GM21390 (cell line): ENCODE data around the gene TMEM51.

Source experiments
- ATAC-seq: cut with Tn5 transposase; IDR thresholded peaks from one replicate; pipeline ENCODE4 v1.9.1; 2021; ENCODE audit not compliant: unreplicated experiment

TMEM51 gene, protein sequence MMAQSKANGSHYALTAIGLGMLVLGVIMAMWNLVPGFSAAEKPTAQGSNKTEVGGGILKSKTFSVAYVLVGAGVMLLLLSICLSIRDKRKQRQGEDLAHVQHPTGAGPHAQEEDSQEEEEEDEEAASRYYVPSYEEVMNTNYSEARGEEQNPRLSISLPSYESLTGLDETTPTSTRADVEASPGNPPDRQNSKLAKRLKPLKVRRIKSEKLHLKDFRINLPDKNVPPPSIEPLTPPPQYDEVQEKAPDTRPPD

DNA sequence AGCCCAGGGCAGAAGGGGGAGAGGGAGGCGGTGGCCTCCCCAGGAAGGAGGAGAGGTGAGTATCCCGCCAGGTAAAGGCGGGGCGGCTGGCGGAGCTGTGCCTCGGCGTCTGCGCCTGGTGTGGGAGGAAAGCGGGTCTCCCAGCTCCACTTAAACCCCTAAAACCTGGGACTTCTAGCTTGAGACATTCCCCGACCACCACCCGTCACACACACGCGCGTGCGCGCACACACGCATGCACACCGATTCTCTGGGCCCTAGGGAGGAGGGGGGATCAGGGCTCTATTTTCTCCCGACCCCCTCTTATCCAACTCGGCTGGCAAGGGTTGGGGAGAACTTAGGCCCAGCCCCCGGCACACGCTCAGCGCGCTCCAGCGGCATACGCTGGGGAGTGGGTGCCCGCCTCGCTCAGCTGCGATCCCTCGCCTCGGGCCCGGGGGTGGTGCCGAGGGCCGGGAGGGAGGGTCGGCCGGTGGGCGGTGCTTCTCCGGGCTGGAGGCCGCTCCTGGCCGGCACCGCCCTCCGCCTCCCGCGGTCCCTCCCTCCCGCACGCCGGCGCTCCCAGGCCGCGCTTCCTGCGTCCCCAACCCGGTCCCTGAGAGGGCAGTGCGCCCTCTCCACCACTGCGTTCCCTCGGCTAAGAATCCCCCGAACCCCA lies at the start of gene TMEM51:
TSS of gene TMEM51 (plus strand) at position 564 of the 658 bp plus-strand sequence. CDS start 61,341 bp downstream, outside the sequence.
- ATAC-seq: no peak

DNA sequence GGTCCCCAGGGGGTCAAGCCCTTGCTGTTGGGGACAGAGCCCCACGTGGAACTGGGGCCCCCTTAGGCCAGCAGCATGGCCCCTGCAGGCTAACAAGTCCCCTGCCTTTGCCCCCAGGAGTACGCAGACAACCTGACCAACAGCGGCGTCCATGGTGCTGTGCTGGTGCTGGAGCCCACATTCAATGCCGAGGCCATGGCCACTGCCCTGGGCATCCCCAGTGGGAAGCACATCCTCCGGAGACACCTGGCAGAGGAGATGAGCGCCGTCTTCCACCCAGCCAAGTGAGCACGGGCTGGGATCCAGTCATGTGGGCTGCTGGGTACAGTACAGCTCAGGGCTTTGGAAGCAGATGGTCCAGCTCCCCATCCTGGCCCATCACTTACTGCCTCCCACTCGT lies 49.6 kb upstream of the TMEM51 start:
- ATAC-seq: no peak

DNA sequence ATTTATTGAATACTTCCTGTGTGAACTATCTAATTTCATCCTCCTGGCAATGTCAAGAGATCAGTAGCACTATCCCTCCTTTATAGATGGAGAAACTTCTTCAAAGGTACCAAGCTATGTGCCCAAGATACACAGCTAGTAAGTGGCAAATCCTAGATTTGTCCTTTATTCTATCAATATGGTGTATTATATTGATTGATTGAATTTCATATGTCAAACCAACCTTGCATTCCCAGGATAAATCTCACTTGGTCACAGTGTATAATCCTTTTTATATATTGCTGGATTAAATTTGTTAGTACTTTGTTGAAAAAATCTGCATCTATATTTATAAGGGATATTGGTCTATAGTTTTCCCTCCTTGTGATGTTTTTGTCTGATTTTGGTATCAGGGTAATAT lies 48.8 kb upstream of the TMEM51 start:
- no peak for ATAC-seq

DNA sequence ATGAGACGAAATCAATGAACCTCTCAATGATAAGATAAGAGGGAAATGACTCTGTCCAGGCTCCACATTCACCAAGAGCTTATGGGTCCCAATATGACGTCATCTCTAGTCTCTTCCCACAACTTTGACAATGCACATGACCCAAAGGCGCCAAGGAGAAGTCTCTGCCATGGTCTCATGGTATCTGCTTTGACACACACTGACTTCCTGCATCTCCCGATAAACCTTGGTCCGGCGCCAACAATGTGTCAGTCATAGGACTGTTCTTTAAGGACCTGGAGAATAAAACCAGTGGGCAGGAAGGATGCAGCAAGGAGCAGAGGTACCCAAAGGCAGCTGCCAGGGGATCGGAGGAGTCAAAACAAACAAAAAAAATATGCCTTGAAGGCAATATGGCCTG lies 46.9 kb upstream of the TMEM51 start:
- ATAC-seq: no peak

DNA sequence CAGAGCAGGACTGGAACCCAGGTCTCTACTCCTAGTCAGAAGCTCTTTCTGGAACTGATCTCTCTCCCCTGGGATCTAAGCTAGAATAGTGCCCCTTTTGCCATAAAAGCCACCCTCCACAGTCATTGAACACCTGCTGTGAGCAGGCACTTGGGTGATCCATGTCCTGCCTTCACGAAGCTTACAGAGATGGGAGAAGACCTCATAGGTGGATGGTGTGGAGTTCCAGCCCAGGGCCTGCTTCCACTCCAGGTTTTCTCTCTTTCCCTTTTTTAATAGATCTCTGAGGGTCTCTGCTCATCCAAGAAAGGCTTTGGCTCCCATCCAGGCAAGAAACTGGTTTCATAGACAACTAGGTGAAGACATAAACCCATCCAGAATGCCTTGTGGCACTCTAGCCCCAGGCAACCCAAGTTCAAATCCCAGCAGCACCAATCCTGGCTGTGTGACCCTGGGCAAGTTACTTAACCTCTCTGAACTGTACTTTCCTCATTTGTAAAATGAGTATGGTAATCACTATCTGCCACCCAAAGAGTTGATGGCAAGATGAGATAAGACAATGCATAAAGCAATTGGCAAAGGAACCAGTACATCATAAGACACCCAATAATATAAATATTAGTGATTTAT lies 46.4 kb upstream of the TMEM51 start:
- ATAC-seq: no peak

DNA sequence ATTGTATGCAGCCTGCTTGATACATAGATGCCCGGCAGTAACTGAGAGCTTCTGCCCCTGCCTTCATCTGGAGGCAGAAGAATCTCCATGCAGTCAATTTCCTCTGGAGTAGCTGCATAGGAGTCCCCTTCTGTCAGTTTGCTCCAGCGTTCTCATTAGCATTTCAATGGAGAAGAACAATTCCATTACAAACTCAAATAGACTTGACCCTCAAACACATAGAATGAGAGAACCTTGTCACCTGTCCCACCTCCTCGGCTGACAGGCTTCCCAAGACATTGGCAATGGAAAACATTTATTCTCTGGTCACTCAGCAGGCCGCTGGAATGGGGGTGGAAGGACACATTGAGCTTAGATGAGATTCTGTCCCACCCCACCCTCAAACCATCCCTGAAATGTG lies 45.6 kb upstream of the TMEM51 start:
- no peak for ATAC-seq

DNA sequence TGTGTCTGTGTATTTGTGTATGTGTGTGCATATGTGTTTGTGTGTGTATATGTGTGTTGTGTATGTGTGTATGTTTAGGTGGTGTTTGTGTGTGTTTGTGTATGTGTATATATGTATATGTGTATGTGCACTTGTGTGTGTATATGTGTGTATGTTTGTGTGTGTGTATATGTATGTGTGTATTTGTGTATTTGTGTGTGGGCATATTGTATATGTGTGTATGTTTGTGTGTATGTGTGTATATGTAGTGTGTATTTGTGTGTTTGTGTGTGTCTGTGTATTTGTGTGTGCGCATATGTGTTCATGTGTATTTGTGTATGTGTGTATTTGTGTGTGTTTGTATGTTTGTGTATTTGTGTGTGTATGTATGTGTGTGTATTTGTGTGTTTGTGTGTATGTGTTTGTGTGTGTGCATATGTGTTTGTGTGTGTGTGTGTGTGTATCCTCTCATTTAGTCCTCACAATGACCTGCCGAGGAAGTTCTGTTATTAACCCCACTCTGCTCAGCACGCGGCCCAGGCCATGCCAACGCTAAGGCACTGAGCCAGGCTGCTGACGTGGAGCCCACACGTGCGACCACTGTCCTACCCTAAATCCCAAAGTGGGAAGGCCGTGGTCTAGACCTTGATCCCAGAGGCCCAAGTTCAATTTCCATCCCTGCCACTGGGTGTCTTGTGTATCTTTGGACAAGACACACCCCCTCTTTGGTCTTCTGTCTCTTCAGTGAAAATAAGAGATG lies 43.2 kb upstream of the TMEM51 start:
- no peak for ATAC-seq

DNA sequence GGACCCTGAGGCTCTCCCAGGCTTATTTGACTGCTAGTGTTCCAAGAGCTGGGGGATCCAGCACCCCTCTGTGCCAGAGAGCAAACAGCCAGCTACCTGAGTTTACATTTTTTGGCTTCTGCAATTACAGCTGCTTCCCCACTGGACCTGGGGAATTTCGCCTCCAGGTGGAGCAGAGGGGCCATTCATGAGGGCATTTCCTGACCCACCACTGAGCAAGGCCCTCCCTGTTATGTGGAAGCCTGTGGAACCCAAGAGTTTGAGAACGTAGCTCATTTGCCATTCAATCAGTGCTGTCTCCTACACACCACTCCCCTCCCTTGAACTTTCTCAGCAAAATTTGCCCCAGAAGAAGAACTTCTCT lies 42.7 kb upstream of the TMEM51 start:
- no peak for ATAC-seq

DNA sequence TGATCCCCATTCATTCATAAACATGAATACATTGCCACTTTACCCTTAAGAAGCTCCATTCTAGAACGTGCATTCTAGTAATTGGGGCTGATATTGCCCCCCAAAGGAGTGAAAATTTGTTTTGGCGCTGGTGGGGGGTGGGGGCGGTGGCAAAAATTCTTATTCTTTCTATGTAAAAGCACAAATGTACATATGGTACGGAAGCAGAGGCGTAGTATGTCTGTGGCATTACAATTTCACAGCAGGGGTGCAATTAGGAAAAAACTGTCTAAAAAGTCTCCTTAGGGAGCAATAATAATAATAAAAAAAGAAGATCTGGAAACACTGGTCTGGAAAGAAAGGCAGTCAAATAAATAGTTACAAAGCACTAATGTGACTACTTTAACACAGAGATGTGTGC lies 40.4 kb upstream of the TMEM51 start:
- no peak for ATAC-seq

DNA sequence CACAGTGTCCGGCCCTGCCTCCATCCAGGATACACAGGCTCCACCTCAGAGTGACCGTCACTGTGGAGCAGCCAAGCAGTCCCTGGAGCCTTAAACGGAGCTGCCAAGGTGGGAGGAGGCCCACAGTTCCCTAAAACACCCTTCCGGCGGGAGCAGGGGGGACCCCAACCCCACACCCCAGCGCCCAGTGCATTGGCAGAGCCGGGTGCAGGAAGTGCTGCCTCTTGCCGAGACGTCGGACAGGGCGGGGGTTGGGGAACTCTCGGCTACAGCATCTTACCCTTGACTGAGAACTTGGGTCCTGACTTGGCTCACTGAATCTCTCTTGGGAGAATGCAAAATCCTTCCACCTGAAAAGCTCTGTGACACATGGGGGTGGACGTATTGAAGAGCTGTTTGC lies 38.7 kb upstream of the TMEM51 start:
- ATAC-seq: no peak

DNA sequence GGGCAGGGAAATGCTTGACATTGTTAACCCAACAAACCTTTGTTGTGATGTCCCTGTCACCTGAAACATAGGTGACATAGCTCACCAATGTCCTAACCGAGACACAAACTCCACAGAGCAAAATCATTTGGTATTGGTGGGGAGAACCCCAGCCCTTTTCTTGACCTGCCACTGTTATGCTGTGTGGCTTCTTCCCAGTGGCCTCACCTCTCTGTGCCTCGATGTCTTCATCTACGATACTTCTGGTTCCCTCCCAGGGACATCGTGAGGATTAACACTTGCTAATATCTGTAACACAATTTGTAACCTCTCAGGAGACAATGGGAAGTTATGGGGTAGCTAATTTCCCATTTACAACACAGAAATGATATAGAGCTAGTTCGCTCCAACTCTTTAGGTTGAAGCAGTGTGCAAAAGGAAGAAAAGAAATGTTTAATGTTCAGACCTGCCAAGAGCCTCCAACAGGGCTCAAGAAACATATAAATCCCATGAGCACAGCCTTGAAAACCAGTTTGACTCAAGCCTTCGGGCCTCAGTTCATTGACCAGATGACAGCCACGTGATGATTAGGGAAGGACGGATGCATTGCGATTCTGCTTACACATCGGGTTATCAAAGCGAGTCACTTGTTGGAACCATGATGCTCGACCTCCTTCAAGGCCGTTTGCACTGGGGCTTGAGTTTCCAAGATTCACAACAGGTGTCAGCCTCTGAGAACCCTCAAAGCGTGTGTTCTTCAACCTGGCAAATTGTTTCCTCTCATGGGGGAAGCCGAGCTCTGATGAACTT lies 37.8 kb upstream of the TMEM51 start:
- ATAC-seq: no peak

DNA sequence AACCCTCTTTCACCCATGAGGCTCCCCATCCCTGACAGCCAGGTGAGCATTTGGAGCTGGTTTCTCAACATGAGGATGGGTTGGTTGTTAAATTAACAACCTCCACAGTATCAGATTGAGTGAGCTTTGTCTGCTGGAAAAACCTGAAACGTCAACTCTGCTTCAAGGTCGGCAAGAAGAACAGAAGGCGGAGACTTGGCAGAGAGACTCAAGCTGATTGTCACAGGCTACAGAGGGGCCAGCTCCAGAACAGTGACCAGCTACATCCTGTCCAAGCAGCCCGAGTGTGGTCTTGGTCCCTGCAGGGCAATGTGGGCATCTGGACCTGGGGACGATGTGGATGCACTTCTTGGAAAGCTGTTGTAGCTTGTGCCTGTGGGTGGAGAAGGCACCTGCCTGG lies 36.6 kb upstream of the TMEM51 start:
- ATAC-seq: no peak

DNA sequence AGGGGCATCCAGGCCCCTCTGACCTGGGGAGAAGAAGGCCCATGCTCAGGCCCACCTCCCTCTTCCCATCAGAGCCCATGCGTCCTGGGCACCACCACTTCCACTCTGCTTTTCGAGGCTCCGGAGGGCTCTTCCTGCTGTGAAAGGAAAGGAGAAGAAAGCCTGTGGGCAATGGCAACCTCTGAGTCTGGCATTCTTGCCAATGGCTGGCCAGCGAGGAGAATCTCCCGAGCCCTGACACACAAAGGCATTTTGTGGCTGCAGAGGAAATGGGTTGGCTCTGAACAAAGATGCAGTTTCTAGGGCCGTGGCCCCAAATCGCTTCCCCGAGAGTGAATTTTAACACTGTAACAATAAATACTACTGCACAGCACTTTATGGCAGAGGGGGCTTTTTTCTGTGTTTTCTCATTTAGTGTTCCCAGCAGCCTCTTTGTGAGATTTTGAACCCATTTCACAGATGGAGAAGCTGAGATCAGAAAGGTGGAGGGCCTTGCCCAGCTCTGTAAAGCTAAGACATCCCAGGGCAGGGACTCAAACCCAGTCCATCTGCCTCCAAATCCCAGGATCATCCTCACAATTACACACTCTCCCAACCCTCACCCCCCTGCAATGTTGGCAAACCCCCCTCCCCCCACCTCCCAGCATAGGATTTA lies 35.7 kb upstream of the TMEM51 start:
- no peak for ATAC-seq

DNA sequence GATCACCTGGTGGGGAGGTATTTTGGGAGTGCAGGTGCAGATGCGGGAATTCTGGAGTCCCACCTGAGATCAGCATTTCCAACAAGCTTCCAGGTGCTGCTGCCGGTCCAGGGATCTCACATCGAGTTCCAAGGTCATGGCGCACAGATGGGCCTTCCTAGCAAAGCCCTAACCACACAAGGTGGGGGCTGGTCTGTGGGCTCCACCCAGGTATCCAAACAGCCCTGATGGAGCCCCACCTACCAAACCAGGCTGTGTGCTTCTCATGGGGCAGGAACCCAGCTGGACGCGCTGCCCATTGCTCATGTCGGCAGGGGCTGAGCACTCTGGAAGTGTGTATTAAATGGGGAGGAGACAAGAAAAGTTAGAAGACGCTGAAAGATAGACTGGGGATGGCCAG lies 35.0 kb upstream of the TMEM51 start:
- no peak for ATAC-seq

DNA sequence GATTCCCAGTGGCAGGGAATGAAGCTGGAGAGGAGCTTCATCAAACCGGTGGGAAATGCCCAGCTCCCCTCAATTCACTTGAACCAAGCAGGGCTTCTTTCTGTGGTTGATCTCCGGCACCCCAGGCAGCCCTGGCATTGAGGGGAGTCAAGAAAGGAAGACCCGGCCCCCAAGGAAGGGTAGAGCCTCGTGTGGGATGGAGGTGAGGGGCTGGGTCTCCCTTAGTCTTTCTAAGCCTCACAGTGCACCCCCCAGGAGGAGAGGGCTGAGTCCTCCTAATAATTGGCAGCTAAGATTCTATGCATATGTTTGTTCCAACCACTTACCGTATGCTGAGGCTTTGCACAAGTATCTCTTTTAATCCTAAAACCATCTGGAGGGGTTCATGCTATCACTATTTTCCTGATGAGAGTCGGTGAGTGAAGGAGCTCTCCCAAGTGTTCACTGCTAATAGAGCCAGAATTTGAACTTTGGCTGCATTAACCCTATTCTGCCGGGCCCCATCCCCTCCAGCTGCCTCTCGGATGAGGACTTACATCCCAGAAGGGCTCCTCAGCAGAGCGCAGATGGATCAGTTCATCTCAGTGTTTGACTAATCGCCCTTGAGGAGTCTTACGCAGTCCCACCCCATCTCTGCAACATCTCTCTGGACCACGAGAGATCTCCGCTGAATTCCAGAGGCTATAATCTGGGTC lies 33.1 kb upstream of the TMEM51 start:
- no peak for ATAC-seq

DNA sequence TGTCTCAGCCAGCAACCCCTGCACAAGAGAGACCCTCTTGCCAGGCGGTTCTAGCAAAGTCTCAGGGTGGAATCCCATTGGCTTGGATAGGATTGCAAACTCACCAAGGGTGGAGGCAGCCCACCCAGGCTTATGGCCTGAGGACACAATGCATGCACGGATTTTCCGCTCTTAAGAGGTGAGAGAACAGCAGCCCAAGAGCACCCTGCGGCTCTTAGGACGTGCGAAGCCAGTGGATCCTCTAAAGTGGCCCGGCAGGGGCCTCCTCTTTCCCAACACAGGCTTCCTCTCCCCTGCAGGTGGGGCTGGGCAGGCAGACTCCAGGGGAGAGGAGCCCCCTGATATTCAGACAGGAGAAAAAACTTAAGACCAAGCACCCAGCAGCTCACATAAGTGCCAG lies 31.2 kb upstream of the TMEM51 start:
- ATAC-seq: no peak

DNA sequence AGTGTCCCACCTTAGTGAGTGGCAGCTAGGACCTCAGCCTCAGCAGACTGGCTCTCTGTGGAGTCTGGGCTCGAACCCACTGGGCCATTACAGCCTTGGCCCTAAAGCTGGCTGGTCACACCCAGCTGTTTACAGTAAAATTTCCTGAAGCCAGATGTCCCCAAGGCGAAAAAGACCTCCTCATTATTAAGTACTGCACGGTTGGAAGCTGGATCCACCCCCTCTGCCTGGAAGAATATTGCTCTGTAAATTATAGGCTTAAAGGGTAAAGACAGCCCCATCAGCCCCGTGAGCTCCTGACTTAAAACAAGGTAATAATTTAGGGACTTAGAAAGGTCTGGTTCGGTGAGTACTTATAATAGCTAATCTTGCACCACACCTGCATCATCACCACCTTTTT lies 30.3 kb upstream of the TMEM51 start:
- no peak for ATAC-seq

DNA sequence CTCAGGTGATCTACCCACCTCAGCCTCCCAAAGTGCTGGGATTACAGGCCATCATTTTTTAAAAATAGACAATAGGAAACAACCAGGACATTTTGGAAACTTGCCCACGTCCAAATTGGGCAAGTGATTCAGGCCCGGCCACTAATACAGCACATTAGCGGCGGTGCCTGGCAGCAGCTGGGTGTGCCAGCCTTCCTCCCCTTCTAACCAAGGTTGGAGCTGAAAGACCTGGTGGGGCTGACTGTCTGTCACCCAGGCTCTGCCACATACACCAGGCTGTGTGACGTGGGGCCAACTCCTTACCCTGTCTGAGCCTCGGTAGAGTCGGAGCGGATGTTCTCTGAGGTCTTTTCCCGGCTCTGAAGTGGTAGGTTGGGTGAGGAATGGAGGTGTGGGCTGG lies 29.6 kb upstream of the TMEM51 start:
- ATAC-seq: no peak

DNA sequence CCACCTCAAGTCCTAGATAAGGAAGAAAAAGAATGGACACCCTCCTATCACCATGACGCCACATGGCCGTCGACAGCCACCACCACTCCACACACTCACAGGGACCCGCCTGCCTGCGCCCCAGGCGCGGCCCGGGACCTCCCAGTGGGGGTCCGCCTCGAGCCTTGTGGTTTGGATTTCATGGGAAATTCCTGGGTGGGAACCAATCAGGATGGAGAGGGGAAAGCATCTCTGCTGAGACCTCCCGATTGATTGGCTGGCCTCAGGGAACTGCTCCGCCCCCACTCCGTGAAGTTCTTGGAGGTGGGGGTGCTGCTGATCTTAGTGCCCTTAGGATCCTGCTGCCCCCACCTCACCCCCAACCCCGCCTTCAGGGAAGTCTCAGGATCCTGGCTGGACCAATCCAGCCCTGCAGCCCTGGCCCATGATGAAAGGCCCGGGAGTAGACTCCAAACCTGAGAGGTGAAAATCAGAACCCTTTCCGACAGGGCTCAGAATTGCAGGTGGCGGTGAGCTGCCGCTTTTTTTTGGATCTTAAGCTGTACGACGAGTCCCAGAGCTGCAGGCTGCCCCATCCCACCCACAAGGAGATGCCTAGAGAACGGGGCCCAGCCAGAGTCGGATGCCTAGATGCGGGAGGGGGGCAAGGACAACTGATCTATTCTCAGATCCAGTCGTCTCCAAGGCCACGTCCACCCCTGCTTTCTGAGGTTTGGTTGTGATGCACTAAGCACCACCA lies 29.0 kb upstream of the TMEM51 start:
- ATAC-seq: no peak
